Stromal cell of bone marrow (primary cell): ENCODE measurements around the gene PIEZO1.
"Not testable (repeated sequence)": the region's sequence is repeated elsewhere in the genome, so short reads cannot be mapped to it uniquely, and the experiment has no call there.

Experiments
- DNase-seq: peaks from one replicate; pipeline ENCODE4 v3.0.0-alpha.2; 2012; ENCODE audit warnings: low read depth

PIEZO1 gene

GRCh38 chr16:88783391-88784073, 1.5 kb downstream of the PIEZO1 start:
- no peak for DNase-seq

- peak; percentile 69 for DNase-seq
These were observed 2.3 kb downstream of the PIEZO1 start for GRCh38 chr16:88782454-88783390.

- DNase-seq = no peak
These were observed 3.6 kb downstream of the PIEZO1 start for GRCh38 chr16:88781140-88782077.

GRCh38 chr16:88780142-88781062, 4.6 kb downstream of the PIEZO1 start:
- no peak for DNase-seq

GRCh38 chr16:88779406-88780141, 5.4 kb downstream of the PIEZO1 start:
- DNase-seq = no peak

GRCh38 chr16:88778541-88779065, 6.4 kb downstream of the PIEZO1 start:
- no peak for DNase-seq

- no peak for DNase-seq
These were observed 6.8 kb downstream of the PIEZO1 start for GRCh38 chr16:88778271-88778525.

GRCh38 chr16:88777471-88778270, 7.3 kb downstream of the PIEZO1 start:
- no peak for DNase-seq

- DNase-seq = no peak
These were observed 9.2 kb downstream of the PIEZO1 start for GRCh38 chr16:88775825-88776224.

GRCh38 chr16:88774544-88775393, 10.3 kb downstream of the PIEZO1 start:
- DNase-seq = no peak

- DNase-seq = peak; percentile 81
These were observed 11.2 kb downstream of the PIEZO1 start for GRCh38 chr16:88773812-88774291.

GRCh38 chr16:88772871-88773811, 11.9 kb downstream of the PIEZO1 start:
- DNase-seq = peak; percentile 72

- DNase-seq = not testable (repeated sequence)
These were observed 13.2 kb downstream of the PIEZO1 start for GRCh38 chr16:88771781-88772180.

- DNase-seq = no peak
These were observed 13.7 kb downstream of the PIEZO1 start for GRCh38 chr16:88771294-88771772.

- DNase-seq = no peak
These were observed 14.3 kb downstream of the PIEZO1 start for GRCh38 chr16:88770461-88771293.
